Measurements from ENCODE around the gene IFT52. TPM values are rescaled to one million over a fixed set of nuclear protein-coding genes. Genes with fewer than 3 reads are reported as not detected.

Gene IFT52
- total RNA-seq, 1 experiment from 2014 or later = 23.0 TPM

DNA sequence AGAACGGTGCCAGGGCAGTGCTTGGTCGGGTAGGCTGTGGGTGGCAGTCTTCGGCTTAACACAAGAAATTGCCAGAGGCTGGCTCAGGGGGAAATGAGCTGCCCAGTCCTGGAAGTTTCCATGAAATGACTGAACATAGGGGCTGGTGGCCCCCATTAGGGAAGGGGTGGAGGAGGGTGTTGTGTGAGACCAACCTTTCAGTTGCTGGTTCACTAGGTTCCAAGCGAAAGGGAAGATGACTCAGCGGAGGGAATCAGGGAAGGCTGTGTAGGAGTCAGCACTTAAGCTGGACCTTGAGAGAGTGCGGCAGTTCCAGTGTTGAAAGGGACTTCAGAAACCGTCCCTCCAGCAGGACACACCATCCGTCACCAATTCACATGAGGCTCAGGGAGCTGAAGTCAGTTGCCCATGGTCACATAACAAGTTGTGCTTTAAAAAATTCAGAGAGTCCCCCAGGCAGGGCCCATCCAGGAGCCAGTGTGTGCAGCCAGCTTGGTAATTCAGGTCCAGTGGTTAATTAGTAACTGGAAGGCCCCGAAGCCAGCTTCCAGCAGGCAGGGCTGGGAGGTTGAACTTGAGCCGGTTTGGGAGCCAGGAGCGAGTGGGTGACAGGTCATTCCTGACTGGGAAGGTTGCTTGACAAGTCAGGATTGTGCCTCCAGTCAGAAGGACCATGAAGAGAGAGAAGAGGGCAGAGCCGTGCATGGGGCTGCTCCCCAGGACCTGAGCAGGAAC, 32.2 kb upstream of the IFT52 start, which contains the start of gene SGK2:
Gene SGK2, plus strand, starts transcription at position 616 of the 735 bp plus-strand sequence. CDS start 7,469 bp downstream, outside the sequence.
- intact Hi-C loops (cut with micrococcal nuclease) = no loop called here
- Histone ChIP-seq H3K9ac (ENCODE audit: low read length) (peak within 1 kb of the TSS; percentile 31), H4K20me1 (ENCODE audit: low read length) (no peaks in the 10 kb centered on the region), H3K27me3 (ENCODE audit: low read length) (no peaks in the 10 kb centered on the region), H3K79me2 (ENCODE audit: low read length) (no peaks in the 10 kb centered on the region), H3K36me3 (ENCODE audit: low read depth, low read length) (no peaks in the 10 kb centered on the region), H3K4me3 (ENCODE audit: low read length) (peak within 1 kb of the TSS; percentile 20; the same call in 1 of the 2 replicates), H3K27ac (ENCODE audit: low read length) (peak within 1 kb of the TSS; percentile 82), H3K9me3 (ENCODE audit: low read length) (no peaks in the 10 kb centered on the region), H3K9me2 (replicated peaks; ENCODE audit: low read length) (no peaks in the 10 kb centered on the region), H3F3A (ENCODE audit: low read length, unreplicated experiment) (no peaks in the 10 kb centered on the region), H2AFZ (ENCODE audit: low read length) (peak within 1 kb of the TSS; percentile 71), H3K4me2 (ENCODE audit: low read length) (peak within 1 kb of the TSS; percentile 73), H3K4me1 (ENCODE audit: insufficient read depth, low read length) (peaks cover 20% of the 10 kb centered on the region)
- TF ChIP-seq EZH2phosphoT487 (IDR thresholded peaks at IDR 0.05; ENCODE audit: borderline replicate concordance, low read length) (no peak), EZH2 (IDR thresholded peaks at IDR 0.05; ENCODE audit: low read length, unreplicated experiment) (no peak)
- TF ChIP-seq, protein P1, sequence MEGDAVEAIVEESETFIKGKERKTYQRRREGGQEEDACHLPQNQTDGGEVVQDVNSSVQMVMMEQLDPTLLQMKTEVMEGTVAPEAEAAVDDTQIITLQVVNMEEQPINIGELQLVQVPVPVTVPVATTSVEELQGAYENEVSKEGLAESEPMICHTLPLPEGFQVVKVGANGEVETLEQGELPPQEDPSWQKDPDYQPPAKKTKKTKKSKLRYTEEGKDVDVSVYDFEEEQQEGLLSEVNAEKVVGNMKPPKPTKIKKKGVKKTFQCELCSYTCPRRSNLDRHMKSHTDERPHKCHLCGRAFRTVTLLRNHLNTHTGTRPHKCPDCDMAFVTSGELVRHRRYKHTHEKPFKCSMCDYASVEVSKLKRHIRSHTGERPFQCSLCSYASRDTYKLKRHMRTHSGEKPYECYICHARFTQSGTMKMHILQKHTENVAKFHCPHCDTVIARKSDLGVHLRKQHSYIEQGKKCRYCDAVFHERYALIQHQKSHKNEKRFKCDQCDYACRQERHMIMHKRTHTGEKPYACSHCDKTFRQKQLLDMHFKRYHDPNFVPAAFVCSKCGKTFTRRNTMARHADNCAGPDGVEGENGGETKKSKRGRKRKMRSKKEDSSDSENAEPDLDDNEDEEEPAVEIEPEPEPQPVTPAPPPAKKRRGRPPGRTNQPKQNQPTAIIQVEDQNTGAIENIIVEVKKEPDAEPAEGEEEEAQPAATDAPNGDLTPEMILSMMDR (conservative IDR thresholded peaks at IDR 0.05; ENCODE audit: low read depth, low read length) = no peak
- CTCF ChIA-PET = no interaction called here
- ATAC-seq (peak; percentile 82), DNase-seq (peak; percentile 76)
- BruUV-seq (replicated peaks) = no TSS peak
- POLR2A ChIA-PET (ENCODE audit: unreplicated experiment) = interaction anchor here (0.7 kb wide), 1 partner anchor 522 kb away, joined by 4 read pairs; no protein-coding TSS in a partner anchor

DNA sequence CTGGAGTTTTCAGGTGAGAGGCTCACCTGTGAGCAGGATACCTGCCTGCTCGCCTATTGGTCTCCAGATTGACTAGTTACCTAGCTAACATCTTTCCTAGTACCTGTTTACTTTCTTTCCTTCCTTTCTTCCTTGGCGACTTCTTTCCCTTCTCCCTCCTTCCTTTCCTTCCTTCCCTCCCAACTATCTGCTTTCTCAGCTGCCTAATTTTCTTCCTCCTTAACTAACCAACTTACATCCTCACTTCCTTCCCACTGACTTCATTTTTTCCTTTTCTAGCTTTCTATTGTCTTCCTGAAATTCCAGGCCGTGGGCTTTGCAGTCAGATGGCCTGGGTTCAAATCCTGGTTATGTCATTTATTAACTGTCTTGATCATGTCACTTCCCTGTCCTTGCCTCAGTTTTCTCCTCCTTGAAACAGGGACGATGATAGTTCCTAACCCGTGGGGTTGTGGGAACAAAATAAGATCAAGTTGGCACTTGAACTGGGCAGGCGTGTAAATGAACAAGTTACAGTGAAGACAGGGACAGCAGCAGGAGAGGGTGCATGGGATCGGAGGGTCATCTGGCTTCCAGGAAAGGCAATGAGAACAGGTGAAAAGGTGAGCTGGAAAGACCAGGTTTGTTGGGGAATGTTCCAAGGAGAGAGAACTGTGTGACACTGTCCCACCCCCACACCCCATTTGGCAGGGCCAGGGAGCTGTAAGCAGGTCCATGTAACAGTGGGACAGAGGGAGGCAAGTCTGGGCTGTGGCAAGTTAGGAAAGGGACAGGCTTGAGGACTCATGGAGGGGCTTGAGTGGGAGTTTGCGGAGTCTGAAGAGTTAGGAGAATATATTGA, 31.4 kb upstream of the IFT52 start:
- Histone ChIP-seq H3K4me3 (ENCODE audit: low read length) (peak overlapping the region; percentile 20; the same call in 1 of the 2 replicates), H3K4me2 (ENCODE audit: low read length) (peak overlapping the region; percentile 73), H3K27me3 (ENCODE audit: low read length) (no peaks in the 10 kb centered on the region), H3K9ac (ENCODE audit: low read length) (peak overlapping the region; percentile 31; the same call in 1 of the 2 replicates), H3K9me3 (ENCODE audit: low read length) (no peaks in the 10 kb centered on the region), H3K4me1 (ENCODE audit: insufficient read depth, low read length) (peaks cover 20% of the 10 kb centered on the region), H3F3A (ENCODE audit: low read length, unreplicated experiment) (no peaks in the 10 kb centered on the region), H2AFZ (ENCODE audit: low read length) (peak overlapping the region; percentile 71), H4K20me1 (ENCODE audit: low read length) (no peaks in the 10 kb centered on the region), H3K9me2 (replicated peaks; ENCODE audit: low read length) (no peaks in the 10 kb centered on the region), H3K27ac (ENCODE audit: low read length) (peak overlapping the region; percentile 82), H3K36me3 (ENCODE audit: low read depth, low read length) (no peaks in the 10 kb centered on the region), H3K79me2 (ENCODE audit: low read length) (no peaks in the 10 kb centered on the region)
- ChIA-PET CTCF (no interaction called here), POLR2A (ENCODE audit: unreplicated experiment) (interaction anchor here (0.7 kb wide), 1 partner anchor 521 kb away, joined by 4 read pairs; no protein-coding TSS in a partner anchor)
- no TSS peak for BruUV-seq (replicated peaks)
- intact Hi-C loops (cut with micrococcal nuclease) = no loop called here
- DNase-seq (no peak), ATAC-seq (no peak)
- TF ChIP-seq EZH2phosphoT487 (IDR thresholded peaks at IDR 0.05; ENCODE audit: borderline replicate concordance, low read length) = no peak

DNA sequence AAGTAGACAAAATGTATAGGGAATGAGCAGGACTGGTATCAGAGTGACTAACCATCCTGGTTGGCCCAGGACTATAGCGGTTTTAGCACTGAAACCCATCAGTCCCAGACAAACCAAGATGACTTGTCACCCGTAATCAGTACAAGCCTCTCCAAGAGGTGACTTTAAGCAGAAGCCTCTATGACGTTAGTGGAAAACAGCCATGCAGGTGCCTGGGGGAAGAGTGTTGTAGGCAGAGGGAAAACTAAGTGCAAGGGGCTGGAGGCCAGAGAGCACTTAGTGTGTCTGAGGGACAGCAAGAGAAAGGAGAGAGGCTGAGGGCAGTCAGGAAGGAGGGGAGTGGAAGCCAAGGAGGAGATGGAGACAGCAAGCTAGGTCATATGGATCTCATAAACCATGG, 29.8 kb upstream of the IFT52 start:
- BruUV-seq (replicated peaks) = no TSS peak
- no peak overlapping the region for H3K27ac ChIP-seq (ENCODE audit: low read length)
- TF ChIP-seq, protein P1 (conservative IDR thresholded peaks at IDR 0.05; ENCODE audit: low read depth, low read length) = no peak
- TF ChIP-seq EZH2phosphoT487 (IDR thresholded peaks at IDR 0.05; ENCODE audit: borderline replicate concordance, low read length) = no peak
- TF ChIP-seq EZH2 (IDR thresholded peaks at IDR 0.05; ENCODE audit: low read length, unreplicated experiment) = no peak
- H3K4me1 ChIP-seq (ENCODE audit: insufficient read depth, low read length) = peaks cover 20% of the 10 kb centered on the region
- no peaks in the 10 kb centered on the region for H3F3A ChIP-seq (ENCODE audit: low read length, unreplicated experiment)
- no peaks in the 10 kb centered on the region for H3K79me2 ChIP-seq (ENCODE audit: low read length)
- intact Hi-C loops (cut with micrococcal nuclease) = no loop called here
- H3K9me2 ChIP-seq (replicated peaks; ENCODE audit: low read length) = no peaks in the 10 kb centered on the region
- POLR2A ChIA-PET (ENCODE audit: unreplicated experiment) = no interaction called here
- H3K9me3 ChIP-seq (ENCODE audit: low read length) = no peaks in the 10 kb centered on the region
- no peak for DNase-seq
- no peak overlapping the region for H2AFZ ChIP-seq (ENCODE audit: low read length)
- no peak for ATAC-seq
- no peak overlapping the region for H3K4me3 ChIP-seq (ENCODE audit: low read length)
- no peaks in the 10 kb centered on the region for H3K27me3 ChIP-seq (ENCODE audit: low read length)
- CTCF ChIA-PET = no interaction called here
- no peak overlapping the region for H3K9ac ChIP-seq (ENCODE audit: low read length)
- no peak overlapping the region for H3K4me2 ChIP-seq (ENCODE audit: low read length)
- no peaks in the 10 kb centered on the region for H3K36me3 ChIP-seq (ENCODE audit: low read depth, low read length)
- H4K20me1 ChIP-seq (ENCODE audit: low read length) = no peaks in the 10 kb centered on the region

Measured in PC-3 (cell line).